ENCODE data around the gene NPL.

GRCh38 chr1:182877842-182878241 lies 88.3 kb downstream of the NPL start:
- TF ChIP-seq CTCF (IDR thresholded peaks at IDR 0.05) (no peak), POLR2AphosphoS5 (IDR thresholded peaks at IDR 0.05; ENCODE audit: low read depth, low read length) (no peak), GABPA (IDR thresholded peaks at IDR 0.05; ENCODE audit: low read depth) (no peak)
